ENCODE measurements around the gene RPRD1B. TPM values are rescaled to one million over a fixed set of nuclear protein-coding genes. Genes with fewer than 3 reads are reported as not detected.

Gene RPRD1B
- total RNA-seq, 1 experiment from 2014 or later, result 112 TPM

GRCh38 chr20:38085026-38085425 is 51.5 kb downstream of the RPRD1B start:
- Histone ChIP-seq H3K36me3 (ENCODE audit: control insufficient read depth, insufficient read depth, low read length) (peaks cover 4% of the 10 kb centered on the region), H3K27me3 (replicated peaks; ENCODE audit: control insufficient read depth, insufficient read depth, low read length) (no peaks in the 10 kb centered on the region), H3K9me3 (no peaks in the 10 kb centered on the region; the same call in 1 of the 2 replicates), H3K4me1 (no peaks in the 10 kb centered on the region), H3K4me3 (ENCODE audit: low read depth, low read length) (no peak overlapping the region)
- H3K27ac Mint-ChIP-seq (ENCODE audit: unreplicated experiment), result no peak overlapping the region
- H3K4me3 Mint-ChIP-seq (ENCODE audit: unreplicated experiment), result no peak overlapping the region
- BruUV-seq (replicated peaks), result no TSS peak
- H3K36me3 Mint-ChIP-seq (ENCODE audit: insufficient read depth, unreplicated experiment), result peaks cover 97% of the 10 kb centered on the region
- TF ChIP-seq CTCF (IDR thresholded peaks at IDR 0.05; ENCODE audit: insufficient read depth in 1 of 2, low read depth in 1 of 2, low read length in 1 of 2, severe bottlenecking in 1 of 2, unreplicated experiment in 1 of 2), result no peak
- H3K9me3 Mint-ChIP-seq (ENCODE audit: unreplicated experiment), result no peaks in the 10 kb centered on the region
- H3K27me3 Mint-ChIP-seq (ENCODE audit: insufficient read depth, unreplicated experiment), result no peaks in the 10 kb centered on the region
- CTCF ChIA-PET, result interaction anchor here (1.6 kb wide), 1 partner anchor 12 kb away, joined by 5 read pairs; no protein-coding TSS in a partner anchor
- POLR2A ChIA-PET, result no interaction called here
- intact Hi-C loops (cut with micrococcal nuclease; ENCODE audit: unreplicated experiment), result no loop called here
- DNase-seq, result no peak
- H3K4me1 Mint-ChIP-seq (ENCODE audit: low read depth, unreplicated experiment), result no peaks in the 10 kb centered on the region

GRCh38 chr20:38089500-38089899 is 56.0 kb downstream of the RPRD1B start:
- Mint-ChIP-seq H3K4me3 (ENCODE audit: unreplicated experiment) (no peak overlapping the region), H3K27me3 (ENCODE audit: insufficient read depth, unreplicated experiment) (no peaks in the 10 kb centered on the region), H3K36me3 (ENCODE audit: insufficient read depth, unreplicated experiment) (peaks cover 81% of the 10 kb centered on the region), H3K9me3 (ENCODE audit: unreplicated experiment) (no peaks in the 10 kb centered on the region), H3K27ac (ENCODE audit: unreplicated experiment) (no peak overlapping the region), H3K4me1 (ENCODE audit: low read depth, unreplicated experiment) (peaks cover 1% of the 10 kb centered on the region)
- no TSS peak for BruUV-seq (replicated peaks)
- no peaks in the 10 kb centered on the region for H3K27me3 ChIP-seq (replicated peaks; ENCODE audit: control insufficient read depth, insufficient read depth, low read length)
- no peaks in the 10 kb centered on the region; the same call in none of the 2 replicates for H3K36me3 ChIP-seq (ENCODE audit: control insufficient read depth, insufficient read depth, low read length)
- peaks cover 6% of the 10 kb centered on the region; the same call in 1 of the 2 replicates for H3K4me1 ChIP-seq
- DNase-seq, result no peak
- CTCF ChIA-PET, result interaction anchor here (1.4 to 3.5 kb wide), 3 partner anchors 16 to 132 kb away, joined by 5 to 24 read pairs (median 8); no protein-coding TSS in a partner anchor
- no peak overlapping the region for H3K4me3 ChIP-seq (ENCODE audit: low read depth, low read length)
- intact Hi-C loops (cut with micrococcal nuclease; ENCODE audit: unreplicated experiment), result no loop called here
- TF ChIP-seq CTCF (IDR thresholded peaks at IDR 0.05; ENCODE audit: insufficient read depth in 1 of 2, low read depth in 1 of 2, low read length in 1 of 2, severe bottlenecking in 1 of 2, unreplicated experiment in 1 of 2), result no peak
- H3K9me3 ChIP-seq, result no peaks in the 10 kb centered on the region
- POLR2A ChIA-PET, result no interaction called here

- no peak overlapping the region for H3K4me3 ChIP-seq (ENCODE audit: low read depth, low read length)
- H3K9me3 ChIP-seq, result no peaks in the 10 kb centered on the region
- POLR2A ChIA-PET, result no interaction called here
- H3K27me3 Mint-ChIP-seq (ENCODE audit: insufficient read depth, unreplicated experiment), result no peaks in the 10 kb centered on the region
- DNase-seq, result no peak
- peaks cover 7% of the 10 kb centered on the region for H3K4me1 Mint-ChIP-seq (ENCODE audit: low read depth, unreplicated experiment)
- H3K36me3 Mint-ChIP-seq (ENCODE audit: insufficient read depth, unreplicated experiment), result peaks cover 81% of the 10 kb centered on the region
- no peak overlapping the region for H3K4me3 Mint-ChIP-seq (ENCODE audit: unreplicated experiment)
- no TSS peak for BruUV-seq (replicated peaks)
- intact Hi-C loops (cut with micrococcal nuclease; ENCODE audit: unreplicated experiment), result no loop called here
- no peaks in the 10 kb centered on the region for H3K9me3 Mint-ChIP-seq (ENCODE audit: unreplicated experiment)
- peaks cover 8% of the 10 kb centered on the region; the same call in 1 of the 2 replicates for H3K4me1 ChIP-seq
- H3K27me3 ChIP-seq (replicated peaks; ENCODE audit: control insufficient read depth, insufficient read depth, low read length), result no peaks in the 10 kb centered on the region
- CTCF ChIA-PET, result interaction anchor here (1.4 to 3.5 kb wide), 2 partner anchors 17 to 131 kb away, joined by 5 to 24 read pairs; no protein-coding TSS in a partner anchor
- H3K27ac Mint-ChIP-seq (ENCODE audit: unreplicated experiment), result no peak overlapping the region
- no peak for TF ChIP-seq CTCF (IDR thresholded peaks at IDR 0.05; ENCODE audit: insufficient read depth in 1 of 2, low read depth in 1 of 2, low read length in 1 of 2, severe bottlenecking in 1 of 2, unreplicated experiment in 1 of 2)
- no peaks in the 10 kb centered on the region; the same call in none of the 2 replicates for H3K36me3 ChIP-seq (ENCODE audit: control insufficient read depth, insufficient read depth, low read length)
Observed at GRCh38 chr20:38090061-38090460, 56.5 kb downstream of the RPRD1B start.
